Prostate gland (tissue), 2 donors: ENCODE data around the gene MAB21L2. TPM values are rescaled to one million over a fixed set of nuclear protein-coding genes. Genes with fewer than 3 reads are reported as not detected.

Experiments used
- DNase-seq: peaks from one replicate; pipeline ENCODE4 v3.0.0-alpha.2; 2019; ENCODE audit warnings: low spot score
- H3K27ac ChIP-seq, 2 donors: fragments of 200-600 bp; sonication (generic); 2 replicates each; pipeline ENCODE4 v1.5.1; 2017 to 2019
- H3K27me3 ChIP-seq: fragments of 200-600 bp; sonication (generic); replicated peaks from 2 replicates; pipeline ENCODE4 v1.5.1; 2019; ENCODE audit not compliant: insufficient read depth
- H3K36me3 ChIP-seq, 2 donors: fragments of 200-600 bp; sonication (generic); 1 replicate in 1 of 2; 2 replicates in 1 of 2; pipeline versions ENCODE4 v1.5.1 to v1.8.1; 2017 to 2019
- H3K4me1 ChIP-seq: fragments of 200-600 bp; sonication (generic); replicated peaks from 2 replicates; pipeline ENCODE4 v1.5.1; 2019
- H3K4me3 ChIP-seq, 2 donors: fragments of 200-600 bp; sonication (generic); 2 replicates each; pipeline ENCODE4 v1.5.1; 2017 to 2019
- H3K9me3 ChIP-seq: fragments of 200-600 bp; sonication (generic); 2 replicates; pipeline ENCODE4 v1.5.1; 2017
- CTCF ChIP-seq, 4 experiments: fragments of 200-600 bp in 2 of 4; fragments of 450-650 bp in 2 of 4; sonication (generic) in 2 of 4; IDR thresholded peaks; 1 replicate in 3 of 4; 2 replicates in 1 of 4; pipeline ENCODE4 v1.5.1; 2016 to 2019; ENCODE audit warnings: antibody characterized with exemption in 4 of 4, mild to moderate bottlenecking in 2 of 4, moderate library complexity in 2 of 4
- POLR2A ChIP-seq: fragments of 450-650 bp; IDR thresholded peaks from one replicate; pipeline ENCODE4 v1.6.1; 2016; ENCODE audit warnings: antibody characterized with exemption, mild to moderate bottlenecking
- POLR2AphosphoS5 ChIP-seq: sonication (generic); formaldehyde crosslinking; IDR thresholded peaks from one replicate; pipeline ENCODE4 v1.6.1; 2017; ENCODE audit warnings: antibody characterized with exemption
- whole genome bisulfite sequencing: methylation state at CpG from one replicate; pipeline ENCODE4 v1.1.5; 2018; 5-methylcytosine and 5-hydroxymethylcytosine counted together
- intact Hi-C: fragments of 100-400 bp; cut with DNase I; formaldehyde crosslinking; loops from one replicate; pipeline ENCODE4 v1.14.2; 2022
- total RNA-seq, 2 donors: library from RNA; depleted of rRNA; stranded (reverse); fragments of >200 nt; gene quantifications; one replicate each; pipeline ENCODE4 v1.1.0, GENCODE V29; 2016

Gene MAB21L2
- total RNA-seq, 2 donors from 2014 or later: 0.14 TPM; not detected in 1

- no peak for DNase-seq
- Histone ChIP-seq H3K4me3 (no peak overlapping the region), H3K27me3 (no peaks in the 10 kb centered on the region), H3K4me1 (no peaks in the 10 kb centered on the region), H3K9me3 (no peaks in the 10 kb centered on the region), H3K27ac (no peak overlapping the region), H3K36me3 (no peaks in the 10 kb centered on the region)
- WGBS: 94% methylated on average over 3 of the region's 3 CpGs
- intact Hi-C loops: no loop called here
- TF ChIP-seq CTCF (IDR thresholded peaks at IDR 0.05): no peak
Measured at GRCh38 chr4:150574678-150575077, 7.3 kb upstream of the MAB21L2 start.

- no peaks in the 10 kb centered on the region for H3K9me3 ChIP-seq
- H3K4me1 ChIP-seq: no peaks in the 10 kb centered on the region
- no peak overlapping the region for H3K27ac ChIP-seq
- H3K36me3 ChIP-seq: no peaks in the 10 kb centered on the region
- no peak for DNase-seq
- H3K27me3 ChIP-seq: no peaks in the 10 kb centered on the region
- H3K4me3 ChIP-seq: no peak overlapping the region
- intact Hi-C loops: no loop called here
- WGBS: 96% methylated on average over 1 of the region's 1 CpG
- TF ChIP-seq POLR2AphosphoS5: no peak
- TF ChIP-seq CTCF (IDR thresholded peaks at IDR 0.05): no peak
- TF ChIP-seq POLR2A: no peak
Measured at GRCh38 chr4:150577796-150578195, 4.2 kb upstream of the MAB21L2 start.

- Histone ChIP-seq H3K27me3 (no peaks in the 10 kb centered on the region), H3K9me3 (no peaks in the 10 kb centered on the region)
Measured at GRCh38 chr4:150578745-150579501, 3.0 kb upstream of the MAB21L2 start.

GRCh38 chr4:150579551-150580234 lies 2.3 kb upstream of the MAB21L2 start:
- no peak for TF ChIP-seq CTCF (IDR thresholded peaks at IDR 0.05)
- TF ChIP-seq POLR2A: no peak
- TF ChIP-seq POLR2AphosphoS5: no peak
- no peaks in the 10 kb centered on the region for H3K27me3 ChIP-seq
- intact Hi-C loops: no loop called here
- H3K27ac ChIP-seq: no peak overlapping the region
- no peaks in the 10 kb centered on the region for H3K4me1 ChIP-seq
- no peaks in the 10 kb centered on the region for H3K36me3 ChIP-seq
- 38% methylated on average over 41 of the region's 66 CpGs for WGBS
- H3K4me3 ChIP-seq: peak overlapping the region in 1 of 2 donors; percentile 6
- no peaks in the 10 kb centered on the region for H3K9me3 ChIP-seq
- no peak for DNase-seq

More at GRCh38 chr4:150578745-150579501, 3.0 kb upstream of the MAB21L2 start:
- 52% methylated on average over 12 of the region's 12 CpGs for WGBS
- TF ChIP-seq CTCF (IDR thresholded peaks at IDR 0.05): no peak
- no peak for TF ChIP-seq POLR2A
- TF ChIP-seq POLR2AphosphoS5: no peak
- intact Hi-C loops: no loop called here
- H3K4me1 ChIP-seq: no peaks in the 10 kb centered on the region
- no peak overlapping the region for H3K27ac ChIP-seq
- DNase-seq: no peak
- H3K4me3 ChIP-seq: peak overlapping the region in 1 of 2 donors; percentile 6
- no peaks in the 10 kb centered on the region for H3K36me3 ChIP-seq

- TF ChIP-seq POLR2A (no peak), POLR2AphosphoS5 (no peak), CTCF (IDR thresholded peaks at IDR 0.05) (no peak)
- 88% methylated on average over 9 of the region's 9 CpGs for WGBS
- H3K9me3 ChIP-seq: no peaks in the 10 kb centered on the region
- H3K27ac ChIP-seq: no peak overlapping the region
- no peak for DNase-seq
- intact Hi-C loops: no loop called here
- no peaks in the 10 kb centered on the region for H3K36me3 ChIP-seq
- no peaks in the 10 kb centered on the region for H3K4me1 ChIP-seq
- no peak overlapping the region for H3K4me3 ChIP-seq
- H3K27me3 ChIP-seq: no peaks in the 10 kb centered on the region
Measured at GRCh38 chr4:150580306-150580705, 1.6 kb upstream of the MAB21L2 start.
